Effector memory CD4-positive, alpha-beta T cell (primary cell): ENCODE data around the gene PDS5A.
"Not testable (repeated sequence)": the region's sequence is repeated elsewhere in the genome, so short reads cannot be mapped to it uniquely, and the experiment has no call there.

Source experiments
- DNase-seq, 3 donors: peaks; one replicate each; pipeline ENCODE4 v3.0.0-alpha.2; 2020
- H3K27ac ChIP-seq: 2 replicates; pipeline ENCODE4 v1.7.0; 2013; ENCODE audit warnings: mild to moderate bottlenecking, low read length, moderate library complexity; ENCODE audit not compliant: insufficient read depth, poor library complexity, severe bottlenecking
- H3K27me3 ChIP-seq: replicated peaks from 2 replicates; pipeline ENCODE4 v1.7.0; 2013; ENCODE audit warnings: mild to moderate bottlenecking, low read length; ENCODE audit not compliant: insufficient read depth, control insufficient read depth, poor library complexity, severe bottlenecking
- H3K36me3 ChIP-seq: 2 replicates; pipeline ENCODE4 v1.7.0; 2013; ENCODE audit warnings: mild to moderate bottlenecking, low read length, moderate library complexity; ENCODE audit not compliant: control insufficient read depth, insufficient read depth
- H3K4me1 ChIP-seq: 2 replicates; pipeline ENCODE4 v1.7.0; 2013; ENCODE audit warnings: low read length, mild to moderate bottlenecking; ENCODE audit not compliant: control insufficient read depth, insufficient read depth, poor library complexity, severe bottlenecking
- H3K4me3 ChIP-seq: 2 replicates; pipeline ENCODE4 v1.7.0; 2013; ENCODE audit warnings: low read length, low read depth, mild to moderate bottlenecking; ENCODE audit not compliant: insufficient read depth, poor library complexity, severe bottlenecking
- H3K9me3 ChIP-seq: 2 replicates; pipeline ENCODE4 v1.7.0; 2013; ENCODE audit warnings: mild to moderate bottlenecking, low read length, moderate library complexity; ENCODE audit not compliant: control insufficient read depth

Gene PDS5A

DNA sequence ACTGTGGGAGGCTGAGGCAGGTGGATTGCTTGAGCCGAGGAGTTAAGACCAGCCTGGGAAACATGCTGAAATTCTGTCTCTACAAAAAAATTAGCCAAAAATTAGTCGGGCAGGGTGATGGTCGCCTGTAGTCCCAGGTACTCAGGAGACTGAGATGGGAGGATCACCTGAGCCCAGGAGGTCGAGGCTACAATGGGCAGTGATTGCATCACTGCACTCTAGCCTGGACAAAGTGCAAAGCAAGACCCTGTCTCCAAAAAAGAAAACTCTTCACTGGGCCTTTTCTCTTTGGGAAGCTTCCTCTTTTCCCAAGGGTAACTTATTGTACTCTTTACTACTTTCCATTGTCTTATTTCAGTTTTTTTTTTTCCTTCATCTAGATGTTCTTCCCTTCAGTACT lies 190.9 kb downstream of the PDS5A start:
- no peaks in the 10 kb centered on the region for H3K36me3 ChIP-seq
- H3K27ac ChIP-seq: no peak overlapping the region
- DNase-seq: no peak
- H3K9me3 ChIP-seq: no peaks in the 10 kb centered on the region
- no peaks in the 10 kb centered on the region for H3K4me1 ChIP-seq
- H3K4me3 ChIP-seq: no peak overlapping the region
- H3K27me3 ChIP-seq: no peaks in the 10 kb centered on the region

DNA sequence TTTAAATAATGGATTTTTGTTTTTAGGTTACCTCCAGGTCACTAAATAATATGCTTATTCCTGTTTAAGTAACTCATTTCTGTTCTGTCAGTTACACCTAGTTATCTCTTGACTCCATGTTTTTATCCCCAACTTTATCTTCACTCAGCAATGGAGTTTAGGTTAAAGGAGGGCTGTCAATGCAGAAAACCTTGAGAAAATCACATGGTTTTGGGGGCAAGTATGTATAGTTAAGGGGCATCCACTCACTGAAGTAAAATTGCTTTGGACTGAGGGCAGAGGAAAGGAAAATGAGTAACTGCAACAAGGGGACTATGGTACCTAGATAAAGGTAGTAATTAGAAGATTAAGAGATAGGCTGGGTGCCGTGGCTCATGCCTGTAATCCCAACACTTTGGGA lies 192.6 kb downstream of the PDS5A start:
- DNase-seq: no peak
- Histone ChIP-seq H3K4me1 (no peaks in the 10 kb centered on the region), H3K27me3 (no peaks in the 10 kb centered on the region), H3K36me3 (no peaks in the 10 kb centered on the region), H3K27ac (no peak overlapping the region), H3K4me3 (no peak overlapping the region), H3K9me3 (no peaks in the 10 kb centered on the region)

DNA sequence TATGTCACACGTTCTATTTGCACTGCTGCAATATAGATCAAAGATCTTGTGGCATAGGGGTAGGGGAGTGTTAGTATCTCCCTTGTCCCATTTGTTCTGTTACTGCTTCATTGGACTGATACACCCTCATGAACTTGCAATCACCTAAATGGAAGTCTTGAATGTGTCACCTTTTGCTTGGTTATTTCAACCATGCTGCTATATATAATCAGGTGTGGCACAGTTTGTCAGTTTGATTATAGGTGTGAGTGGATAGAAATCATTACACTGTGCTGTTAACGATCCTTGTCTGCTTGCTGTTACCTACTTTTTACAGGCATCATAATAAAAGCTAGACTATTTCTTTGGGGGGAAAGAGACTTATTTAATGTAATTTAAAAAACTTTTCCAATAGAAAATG lies 195.7 kb downstream of the PDS5A start:
- not testable (repeated sequence) for H3K9me3 ChIP-seq, H3K27me3 ChIP-seq, H3K27ac ChIP-seq, DNase-seq, H3K4me3 ChIP-seq, H3K4me1 ChIP-seq
- peaks cover 24% of the 10 kb centered on the region for H3K36me3 ChIP-seq
